ENCODE data around the gene PLSCR5.
A peak's percentile ranks its signal among the peaks of the same experiment; 100 is the strongest.

The PLSCR5 gene

DNA sequence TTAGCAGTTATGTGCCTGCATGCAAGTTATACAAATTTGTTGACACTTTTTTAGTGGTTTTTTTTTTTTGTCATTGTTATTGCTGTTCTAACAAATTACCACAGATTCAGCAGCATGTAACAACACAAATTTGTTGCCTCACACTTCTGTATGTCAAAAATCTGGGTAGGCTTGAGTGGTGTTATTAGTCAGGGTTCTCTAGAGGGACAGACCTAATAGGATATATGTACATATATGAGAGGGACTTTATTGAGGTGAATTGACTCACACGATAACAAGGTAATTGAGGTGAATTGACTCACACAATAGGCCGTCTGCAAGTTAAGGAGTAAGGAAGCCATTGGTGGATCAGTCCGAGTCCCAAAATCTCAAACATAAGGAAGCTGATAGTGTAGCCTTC is 45.8 kb downstream of the PLSCR5 start:
- TF ChIP-seq, protein P1, sequence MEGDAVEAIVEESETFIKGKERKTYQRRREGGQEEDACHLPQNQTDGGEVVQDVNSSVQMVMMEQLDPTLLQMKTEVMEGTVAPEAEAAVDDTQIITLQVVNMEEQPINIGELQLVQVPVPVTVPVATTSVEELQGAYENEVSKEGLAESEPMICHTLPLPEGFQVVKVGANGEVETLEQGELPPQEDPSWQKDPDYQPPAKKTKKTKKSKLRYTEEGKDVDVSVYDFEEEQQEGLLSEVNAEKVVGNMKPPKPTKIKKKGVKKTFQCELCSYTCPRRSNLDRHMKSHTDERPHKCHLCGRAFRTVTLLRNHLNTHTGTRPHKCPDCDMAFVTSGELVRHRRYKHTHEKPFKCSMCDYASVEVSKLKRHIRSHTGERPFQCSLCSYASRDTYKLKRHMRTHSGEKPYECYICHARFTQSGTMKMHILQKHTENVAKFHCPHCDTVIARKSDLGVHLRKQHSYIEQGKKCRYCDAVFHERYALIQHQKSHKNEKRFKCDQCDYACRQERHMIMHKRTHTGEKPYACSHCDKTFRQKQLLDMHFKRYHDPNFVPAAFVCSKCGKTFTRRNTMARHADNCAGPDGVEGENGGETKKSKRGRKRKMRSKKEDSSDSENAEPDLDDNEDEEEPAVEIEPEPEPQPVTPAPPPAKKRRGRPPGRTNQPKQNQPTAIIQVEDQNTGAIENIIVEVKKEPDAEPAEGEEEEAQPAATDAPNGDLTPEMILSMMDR (IDR thresholded peaks at IDR 0.05), result no peak
- Histone ChIP-seq H3K4me1 (ENCODE audit: control insufficient read depth in 1 of 2, insufficient read depth in 1 of 2, low read depth in 1 of 2, low read length in 1 of 2) (peaks cover 61 to 67% of the 10 kb centered on the region in 2 experiments), H3K27me3 (no peaks in the 10 kb centered on the region), H3K9me3 (no peaks in the 10 kb centered on the region), H3K36me3 (no peaks in the 10 kb centered on the region), H3K27ac (peak overlapping the region; percentile 76), H3K4me3 (ENCODE audit: low read depth in 1 of 2, low read length in 1 of 2) (no peak overlapping the region)

DNA sequence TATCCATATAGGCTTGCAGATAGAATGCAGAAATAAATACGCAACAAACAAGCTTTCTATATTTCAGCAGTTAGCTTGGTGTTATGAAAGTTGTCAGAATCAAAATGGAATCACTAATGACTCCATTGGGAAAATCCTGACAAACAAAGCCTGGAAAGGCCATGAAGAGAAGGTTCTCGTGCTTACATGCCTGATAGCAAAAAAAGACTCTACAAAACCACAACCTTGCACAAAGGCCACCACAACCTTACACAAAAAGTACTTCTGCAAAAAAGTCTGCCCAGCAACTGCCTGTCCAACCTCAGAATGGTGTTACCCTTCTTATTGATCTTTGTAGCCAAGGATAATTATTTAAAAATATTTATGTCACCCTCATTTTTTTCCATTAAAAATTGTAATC is 46.4 kb downstream of the PLSCR5 start:
- Histone ChIP-seq H3K27me3 (no peaks in the 10 kb centered on the region), H3K4me3 (ENCODE audit: low read depth in 1 of 2, low read length in 1 of 2) (peak overlapping the region; percentile 0 to 43), H3K4me1 (ENCODE audit: control insufficient read depth in 1 of 2, insufficient read depth in 1 of 2, low read depth in 1 of 2, low read length in 1 of 2) (peaks cover 67 to 73% of the 10 kb centered on the region in 2 experiments), H3K27ac (peak overlapping the region; percentile 76), H3K9me3 (no peaks in the 10 kb centered on the region), H3K36me3 (no peaks in the 10 kb centered on the region)
- TF ChIP-seq, protein P1 (IDR thresholded peaks at IDR 0.05), result no peak

GRCh38 chr3:146557745-146558144 is 47.4 kb downstream of the PLSCR5 start:
- H3K27ac ChIP-seq, result peak overlapping the region; percentile 76
- TF ChIP-seq, protein P1 (IDR thresholded peaks at IDR 0.05), result no peak
- no peaks in the 10 kb centered on the region for H3K36me3 ChIP-seq
- H3K4me1 ChIP-seq (ENCODE audit: control insufficient read depth in 1 of 2, insufficient read depth in 1 of 2, low read depth in 1 of 2, low read length in 1 of 2), result peaks cover 77 to 83% of the 10 kb centered on the region in 2 experiments
- H3K9me3 ChIP-seq, result no peaks in the 10 kb centered on the region
- H3K27me3 ChIP-seq, result no peaks in the 10 kb centered on the region
- H3K4me3 ChIP-seq (ENCODE audit: low read depth in 1 of 2, low read length in 1 of 2), result peak overlapping the region; percentile 24 to 43

- no peaks in the 10 kb centered on the region for H3K9me3 ChIP-seq
- no peaks in the 10 kb centered on the region for H3K27me3 ChIP-seq
- no peak overlapping the region for H3K4me3 ChIP-seq (ENCODE audit: low read depth in 1 of 2, low read length in 1 of 2)
- TF ChIP-seq, protein P1 (IDR thresholded peaks at IDR 0.05), result no peak
- H3K36me3 ChIP-seq, result no peaks in the 10 kb centered on the region
- H3K4me1 ChIP-seq (ENCODE audit: control insufficient read depth in 1 of 2, insufficient read depth in 1 of 2, low read depth in 1 of 2, low read length in 1 of 2), result peaks cover 88 to 99% of the 10 kb centered on the region in 2 experiments
- peak overlapping the region; percentile 83 for H3K27ac ChIP-seq
Measured at GRCh38 chr3:146555311-146555710, 49.8 kb downstream of the PLSCR5 start.

DNA sequence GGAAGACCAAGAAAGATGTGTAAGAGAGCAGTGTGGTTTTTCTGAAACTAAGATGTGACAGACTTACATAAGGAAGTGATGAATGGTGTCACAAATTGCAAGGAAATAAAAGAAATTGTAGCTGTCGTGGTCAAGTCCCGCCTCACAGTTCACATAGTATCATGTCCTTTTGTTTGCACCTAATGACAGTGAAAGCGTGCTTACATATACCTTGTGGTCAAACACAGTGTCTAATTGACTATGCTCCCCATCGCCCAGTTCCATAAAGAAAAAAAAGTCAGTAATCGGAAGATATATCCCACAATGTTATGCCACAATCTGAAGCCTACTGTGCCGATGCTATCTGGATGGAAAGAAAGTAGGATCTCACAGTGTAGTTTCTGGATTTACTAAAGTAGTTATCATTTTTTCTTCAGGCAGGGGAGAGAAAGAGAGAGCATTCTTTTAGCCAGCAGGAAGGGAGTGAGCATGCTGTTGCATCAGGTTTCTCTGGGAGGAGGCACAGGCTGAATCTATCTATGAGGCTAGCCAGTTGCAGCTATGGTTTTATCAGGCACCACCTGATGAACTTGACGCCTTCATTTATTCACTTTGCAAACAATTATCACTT is 50.9 kb downstream of the PLSCR5 start:
- H3K27ac ChIP-seq, result peak overlapping the region; percentile 83
- H3K4me3 ChIP-seq (ENCODE audit: low read depth in 1 of 2, low read length in 1 of 2), result peak overlapping the region; percentile 32 to 45
- peaks cover 88 to 99% of the 10 kb centered on the region in 2 experiments for H3K4me1 ChIP-seq (ENCODE audit: control insufficient read depth in 1 of 2, insufficient read depth in 1 of 2, low read depth in 1 of 2, low read length in 1 of 2)
- no peaks in the 10 kb centered on the region for H3K27me3 ChIP-seq
- TF ChIP-seq, protein P1 (IDR thresholded peaks at IDR 0.05), result no peak
- H3K9me3 ChIP-seq, result no peaks in the 10 kb centered on the region
- H3K36me3 ChIP-seq, result no peaks in the 10 kb centered on the region
